ENCODE measurements around the gene TFAP2C.
"Not testable (repeated sequence)": the region's sequence is repeated elsewhere in the genome, so short reads cannot be mapped to it uniquely, and the experiment has no call there.

The TFAP2C gene

DNA sequence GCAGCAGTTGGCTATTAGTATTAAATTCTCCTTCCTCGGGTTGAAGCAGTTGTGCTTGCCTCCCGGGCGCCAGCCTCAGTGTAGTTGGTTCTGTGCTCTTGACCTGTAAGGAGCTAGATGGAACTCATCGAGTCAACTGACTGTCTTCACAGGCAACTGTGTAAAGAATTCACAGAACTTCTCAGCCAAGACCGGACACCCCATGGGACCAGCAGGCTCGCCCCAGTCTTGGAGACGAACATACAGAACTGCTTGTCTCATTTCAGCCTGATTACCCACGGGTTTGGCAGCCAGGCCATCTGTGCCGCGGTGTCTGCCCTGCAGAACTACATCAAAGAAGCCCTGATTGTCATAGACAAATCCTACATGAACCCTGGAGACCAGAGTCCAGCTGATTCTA lies 8.5 kb downstream of the TFAP2C start:
- TF ChIP-seq CTCF (IDR thresholded peaks at IDR 0.05; ENCODE audit: low read length, missing control alignments): no peak
- DNase-seq (ENCODE audit: low read depth): no peak

DNA sequence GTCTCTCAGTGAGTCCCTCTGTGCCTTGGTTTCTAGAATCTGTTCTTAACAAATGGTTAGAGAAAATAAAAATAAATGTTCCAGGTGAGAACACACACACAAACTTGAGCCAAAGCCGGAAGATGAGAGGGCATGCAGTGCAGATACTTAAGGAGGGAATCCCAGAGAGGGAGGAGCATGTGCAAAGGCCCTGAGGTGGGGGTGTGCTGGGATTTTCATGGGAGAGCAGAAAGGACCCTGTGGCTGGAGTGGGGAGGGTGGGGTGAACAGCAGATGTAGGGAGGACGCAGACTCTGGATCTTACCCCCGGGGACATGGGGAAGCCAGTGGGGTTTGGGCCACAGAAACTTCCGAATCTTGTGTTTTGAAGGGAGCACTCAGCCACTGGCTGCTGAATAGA lies 17.5 kb downstream of the TFAP2C start:
- no peak for TF ChIP-seq CTCF (IDR thresholded peaks at IDR 0.05; ENCODE audit: low read length, missing control alignments)
- no peak overlapping the region for H3K4me3 ChIP-seq (replicated peaks; ENCODE audit: low read depth, low read length)

More for the DNA sequence above, 8.5 kb downstream of the TFAP2C start:
- no peak overlapping the region for H3K4me3 ChIP-seq (replicated peaks; ENCODE audit: low read depth, low read length)

DNA sequence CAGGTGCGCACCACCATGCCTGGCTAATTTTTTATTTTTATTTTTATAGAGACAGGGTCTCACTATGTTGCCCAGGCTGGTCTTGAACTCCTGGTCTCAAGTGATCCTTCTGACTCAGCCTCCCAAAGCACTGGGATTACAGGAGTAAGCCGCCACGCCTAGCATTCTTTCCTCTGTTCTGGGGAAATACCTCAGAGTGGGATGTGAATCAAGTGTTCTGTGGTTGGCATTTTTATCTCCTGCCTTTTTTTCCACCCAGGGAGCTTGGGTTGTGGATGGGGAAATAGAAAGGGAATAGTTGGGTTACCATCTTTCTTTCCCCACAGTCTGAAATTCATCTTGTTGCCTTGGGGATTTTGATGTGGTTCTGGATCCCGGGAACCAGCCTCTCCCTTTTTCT lies 24.1 kb downstream of the TFAP2C start:
- TF ChIP-seq CTCF (IDR thresholded peaks at IDR 0.05; ENCODE audit: low read length, missing control alignments): no peak
- DNase-seq (ENCODE audit: low read depth): no peak
- H3K4me3 ChIP-seq (replicated peaks; ENCODE audit: low read depth, low read length): no peak overlapping the region

More for the DNA sequence above, 17.5 kb downstream of the TFAP2C start:
- no peak for DNase-seq (ENCODE audit: low read depth)

- TF ChIP-seq CTCF (IDR thresholded peaks at IDR 0.05; ENCODE audit: low read length, missing control alignments): no peak
- DNase-seq (ENCODE audit: low read depth): no peak
- no peak overlapping the region for H3K4me3 ChIP-seq (replicated peaks; ENCODE audit: low read depth, low read length)
Measured at GRCh38 chr20:56656632-56657031, 27.5 kb downstream of the TFAP2C start.

DNA sequence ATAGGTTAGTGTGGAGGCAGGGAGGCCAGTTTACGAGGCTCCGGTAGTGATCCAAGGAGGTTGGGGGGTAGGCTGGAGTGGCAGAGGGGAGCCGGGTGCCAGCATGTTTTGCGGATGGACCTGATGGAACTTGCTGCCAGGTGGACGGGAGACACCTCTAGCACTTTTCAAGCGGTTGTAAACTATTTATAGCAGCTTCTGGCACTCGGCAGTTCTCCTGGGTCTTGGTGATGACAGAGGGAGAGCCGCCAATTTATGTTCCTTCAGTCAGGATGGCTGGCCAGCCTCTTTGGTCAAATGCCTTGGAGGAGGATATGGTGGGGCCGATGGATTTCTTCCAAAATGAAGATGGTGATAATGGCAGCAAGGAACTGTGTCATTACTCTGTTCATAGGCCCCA lies 28.8 kb downstream of the TFAP2C start:
- no peak for TF ChIP-seq CTCF (IDR thresholded peaks at IDR 0.05; ENCODE audit: low read length, missing control alignments)
- H3K4me3 ChIP-seq (replicated peaks; ENCODE audit: low read depth, low read length): no peak overlapping the region
- DNase-seq (ENCODE audit: low read depth): no peak

DNA sequence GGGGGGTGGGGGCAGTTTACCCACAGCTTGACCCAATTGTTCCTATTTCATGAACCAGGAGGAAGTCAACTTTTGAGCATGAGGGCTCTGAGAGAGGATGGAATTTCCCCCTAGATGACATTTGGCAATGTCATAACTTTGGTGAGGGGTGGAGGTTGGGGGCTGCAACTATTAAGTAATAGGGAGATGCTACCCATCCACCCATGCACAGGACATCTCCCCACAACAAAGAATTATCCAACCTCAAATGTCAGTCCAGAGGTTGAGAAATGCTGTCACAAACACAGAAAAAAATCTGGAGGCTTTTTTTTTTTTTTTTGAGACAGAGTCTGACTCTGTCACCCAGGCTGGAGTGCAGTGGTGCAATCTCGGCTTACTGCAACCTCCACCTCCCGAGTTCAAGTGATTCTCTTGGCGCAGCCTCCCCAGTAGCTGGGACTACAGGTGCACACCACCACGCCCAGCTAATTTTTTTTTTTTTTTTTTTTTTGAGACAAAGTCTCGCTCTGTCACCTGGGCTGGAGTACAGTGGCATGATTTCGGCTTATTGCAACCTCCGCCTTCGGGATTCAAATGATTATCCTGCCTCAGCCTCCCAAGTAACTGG lies 29.3 kb downstream of the TFAP2C start:
- not testable (repeated sequence) for DNase-seq (ENCODE audit: low read depth); H3K4me3 ChIP-seq (replicated peaks; ENCODE audit: low read depth, low read length)

- TF ChIP-seq CTCF (IDR thresholded peaks at IDR 0.05; ENCODE audit: low read length, missing control alignments): no peak
- no peak overlapping the region for H3K4me3 ChIP-seq (replicated peaks; ENCODE audit: low read depth, low read length)
Measured at GRCh38 chr20:56663660-56664059, 34.6 kb downstream of the TFAP2C start.

More at GRCh38 chr20:56663660-56664059, 34.6 kb downstream of the TFAP2C start:
- no peak for DNase-seq (ENCODE audit: low read depth)
